DMS79 (cell line): ENCODE measurements around the gene HCLS1.
"Not testable (repeated sequence)": the region's sequence is repeated elsewhere in the genome, so short reads cannot be mapped to it uniquely, and the experiment has no call there.

Source experiments
- DNase-seq: peaks from one replicate; lab custom pipeline; 2025; lab: John Stamatoyannopoulos, UW

The HCLS1 gene, protein sequence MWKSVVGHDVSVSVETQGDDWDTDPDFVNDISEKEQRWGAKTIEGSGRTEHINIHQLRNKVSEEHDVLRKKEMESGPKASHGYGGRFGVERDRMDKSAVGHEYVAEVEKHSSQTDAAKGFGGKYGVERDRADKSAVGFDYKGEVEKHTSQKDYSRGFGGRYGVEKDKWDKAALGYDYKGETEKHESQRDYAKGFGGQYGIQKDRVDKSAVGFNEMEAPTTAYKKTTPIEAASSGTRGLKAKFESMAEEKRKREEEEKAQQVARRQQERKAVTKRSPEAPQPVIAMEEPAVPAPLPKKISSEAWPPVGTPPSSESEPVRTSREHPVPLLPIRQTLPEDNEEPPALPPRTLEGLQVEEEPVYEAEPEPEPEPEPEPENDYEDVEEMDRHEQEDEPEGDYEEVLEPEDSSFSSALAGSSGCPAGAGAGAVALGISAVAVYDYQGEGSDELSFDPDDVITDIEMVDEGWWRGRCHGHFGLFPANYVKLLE

DNA sequence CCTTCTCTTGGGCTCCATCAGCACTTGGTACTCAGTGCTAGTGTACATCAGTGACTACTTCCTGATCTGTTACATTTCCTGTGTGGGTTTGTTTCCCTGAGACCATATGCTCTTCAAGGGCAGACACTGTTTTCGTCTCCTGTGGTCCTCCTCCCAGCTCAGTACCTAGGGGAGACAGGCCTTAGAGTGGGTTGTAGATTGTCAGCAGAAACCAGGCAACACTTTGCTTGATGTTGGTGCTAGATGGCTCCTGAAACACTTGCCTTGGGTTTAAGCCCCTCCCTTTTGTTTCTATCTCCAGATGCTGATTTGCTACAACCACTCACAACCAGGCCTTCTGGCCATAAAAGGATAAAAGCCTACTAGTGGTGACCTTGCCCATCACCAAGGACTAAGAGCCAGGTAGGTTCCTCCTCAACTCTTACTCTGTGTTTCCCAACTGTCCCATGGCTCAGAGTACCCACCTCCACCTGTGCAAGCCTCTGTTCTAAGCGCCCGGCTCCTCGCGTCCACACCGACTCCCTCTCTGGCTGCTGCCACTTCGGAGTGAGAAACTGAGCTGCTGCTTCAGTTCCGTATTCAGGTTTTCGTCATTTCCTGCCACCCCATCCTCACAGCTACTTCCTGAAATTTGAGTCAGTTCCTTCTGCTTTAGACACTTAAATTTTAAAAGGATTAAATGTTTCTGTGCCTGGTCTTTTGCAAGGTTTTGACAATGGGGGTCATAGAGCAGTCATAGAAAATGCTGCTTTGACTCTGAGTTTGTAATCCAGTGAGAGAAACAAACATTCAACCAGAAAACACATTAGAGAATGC lies at the start of gene HCLS1:
TSS of gene HCLS1 (minus strand) at position 548 of the 816 bp plus-strand sequence. CDS start 2,556 bp downstream, outside the sequence.
- no peak for DNase-seq

DNA sequence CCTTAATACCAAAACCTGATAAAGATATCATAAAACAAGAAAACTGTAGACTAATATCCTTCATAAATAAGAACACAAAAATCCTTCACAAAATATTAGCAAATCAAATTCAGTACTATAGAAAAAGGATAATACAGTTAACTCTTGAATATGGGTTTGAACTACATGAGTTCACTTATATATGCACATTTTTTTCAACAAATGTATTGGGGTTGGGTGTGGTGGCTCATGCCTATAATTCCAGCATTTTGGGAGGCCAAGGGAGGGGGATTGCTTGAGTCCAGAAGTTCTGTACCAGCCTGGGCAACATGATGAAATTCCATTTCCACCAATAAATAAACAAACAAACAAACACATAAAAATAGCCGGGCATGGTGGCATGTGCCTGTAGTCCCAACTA lies 49.6 kb upstream of the HCLS1 start:
- DNase-seq = no peak

DNA sequence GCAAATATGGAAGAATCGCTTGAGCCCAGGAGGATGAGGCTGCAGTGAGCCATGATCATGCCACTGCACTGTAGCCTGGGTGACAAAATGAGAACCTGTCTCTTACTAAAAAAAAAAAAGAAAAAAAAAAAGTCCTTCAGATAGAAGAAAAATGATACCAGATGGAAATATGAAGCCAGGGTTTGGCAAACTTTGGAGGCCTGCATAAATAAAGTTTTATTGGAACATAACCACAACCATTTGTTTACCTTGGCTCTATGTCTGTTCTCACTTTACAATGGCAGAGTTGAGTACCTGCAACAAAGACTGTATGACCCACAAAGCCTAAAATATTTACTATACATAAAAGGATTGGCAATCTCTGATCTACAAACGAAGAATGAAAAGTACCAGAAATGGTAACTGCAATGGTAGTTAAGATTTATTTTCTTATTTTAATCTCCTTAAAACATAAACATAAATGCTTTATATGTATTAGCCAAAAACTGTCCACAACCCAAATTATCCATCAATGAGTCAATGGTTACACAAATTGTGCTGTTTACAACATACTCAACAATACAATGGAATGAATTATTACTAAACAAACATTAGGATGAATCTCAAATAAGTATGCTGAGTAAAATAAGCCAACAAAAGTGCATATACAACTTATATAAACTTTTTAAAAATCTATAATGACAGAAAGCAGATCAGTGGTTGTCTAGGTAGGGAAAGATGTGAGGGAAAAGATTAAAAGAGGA lies 47.0 kb upstream of the HCLS1 start:
- no peak for DNase-seq

GRCh38 chr3:121705541-121705940 lies 44.8 kb upstream of the HCLS1 start:
- DNase-seq = no peak

DNA sequence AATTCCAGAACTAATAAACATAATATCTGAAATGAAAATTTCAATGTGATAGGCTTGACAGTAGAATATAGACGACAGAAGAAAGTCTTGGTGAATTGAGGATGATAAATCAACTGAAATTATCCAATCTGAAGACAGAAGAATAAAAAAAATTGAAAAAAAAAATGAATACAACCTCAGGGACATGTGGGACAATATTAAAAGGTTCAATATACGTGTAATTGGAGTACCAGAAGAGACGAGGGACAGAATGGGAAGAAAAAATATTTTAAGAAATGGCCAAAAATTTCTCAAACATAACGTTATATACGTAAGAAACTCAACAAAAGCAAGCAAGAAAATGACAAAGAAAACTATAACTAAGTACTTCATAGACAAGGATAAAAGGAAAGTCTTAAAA lies 43.3 kb upstream of the HCLS1 start:
- DNase-seq = no peak

- DNase-seq = no peak
Measured at GRCh38 chr3:121698901-121699300, 38.2 kb upstream of the HCLS1 start.

- no peak for DNase-seq
Measured at GRCh38 chr3:121698476-121698875, 37.8 kb upstream of the HCLS1 start.

DNA sequence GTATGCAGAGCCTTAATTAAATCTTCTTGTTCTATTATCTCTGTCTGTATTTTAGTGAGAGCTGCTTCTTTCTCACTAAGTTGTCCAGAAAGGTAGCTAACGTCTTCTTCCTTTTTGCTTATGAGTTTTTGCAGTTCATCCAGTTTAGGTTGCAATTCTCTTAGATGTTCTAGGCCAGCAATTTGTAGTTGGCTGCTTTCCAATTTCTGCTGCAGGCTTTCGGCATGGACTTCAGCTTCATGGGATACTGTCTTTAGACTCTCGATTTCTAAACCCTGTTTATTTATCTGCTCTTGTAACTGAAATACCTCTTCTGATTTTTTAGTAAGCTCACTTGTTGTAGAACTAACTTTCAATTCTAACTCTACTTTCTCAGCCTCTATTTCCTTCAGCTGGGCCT lies 35.5 kb upstream of the HCLS1 start:
- no peak for DNase-seq

DNA sequence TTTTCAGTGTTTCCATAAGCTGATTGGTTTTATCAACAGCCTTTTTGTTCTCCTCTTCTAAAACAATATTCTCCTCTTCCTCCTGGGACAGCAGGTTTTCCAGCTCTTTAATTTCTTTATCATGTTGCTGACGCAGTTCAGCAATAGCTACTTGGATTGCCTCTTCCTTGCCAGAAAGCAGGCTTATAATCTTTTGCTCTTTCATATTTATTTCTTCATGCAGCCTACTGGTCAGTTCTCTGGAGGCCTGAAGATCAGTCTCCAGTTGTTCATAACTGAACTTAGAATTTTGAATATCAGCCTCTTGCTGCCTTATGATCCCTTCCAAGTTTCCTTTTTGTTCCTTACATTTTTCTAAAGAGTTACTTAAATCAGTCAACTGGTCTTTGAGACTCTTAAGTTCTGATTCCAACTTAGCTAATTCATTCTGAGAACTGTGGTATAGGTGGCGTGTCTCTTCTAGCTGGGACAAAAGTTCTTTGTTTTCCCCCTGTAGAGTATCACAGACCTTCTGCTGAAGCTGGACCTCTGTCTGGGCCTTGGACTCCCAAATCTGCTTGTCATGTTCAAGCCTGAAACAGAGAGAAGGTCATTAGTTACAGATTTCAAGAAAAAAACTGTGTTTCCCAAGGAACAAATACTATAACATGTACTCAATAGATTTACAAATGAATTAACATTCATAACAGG lies 31.5 kb upstream of the HCLS1 start:
- DNase-seq = no peak

DNA sequence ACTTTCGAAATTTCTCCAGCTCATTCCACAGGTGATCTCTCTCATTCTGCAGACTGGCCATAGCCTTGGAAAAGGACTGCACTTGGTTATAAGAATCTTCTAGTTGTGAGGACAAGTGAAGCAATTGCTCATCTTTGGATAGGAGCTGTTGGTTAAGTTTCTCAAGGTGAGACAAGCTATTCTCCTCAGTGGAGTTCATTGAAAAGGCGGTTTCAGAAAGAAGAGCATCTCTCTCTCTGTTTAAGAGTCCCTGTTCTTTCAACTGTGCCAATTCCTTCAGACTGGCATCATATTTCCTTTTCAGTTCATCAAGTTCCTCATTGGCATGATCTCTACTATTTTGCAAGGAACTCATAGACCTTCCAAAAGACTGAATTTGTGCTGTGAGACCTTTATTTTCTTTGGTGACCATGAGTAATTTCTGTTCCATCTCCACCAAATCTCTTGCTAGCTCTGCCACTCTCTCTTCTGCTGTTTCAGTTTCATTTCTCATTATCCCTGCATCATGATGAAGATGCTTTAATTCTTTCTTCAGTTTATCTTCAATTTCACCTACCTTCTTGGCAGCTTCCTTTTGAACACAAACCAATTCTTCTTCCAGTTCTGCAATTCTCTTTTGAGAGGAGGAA lies 30.2 kb upstream of the HCLS1 start:
- no peak for DNase-seq

DNA sequence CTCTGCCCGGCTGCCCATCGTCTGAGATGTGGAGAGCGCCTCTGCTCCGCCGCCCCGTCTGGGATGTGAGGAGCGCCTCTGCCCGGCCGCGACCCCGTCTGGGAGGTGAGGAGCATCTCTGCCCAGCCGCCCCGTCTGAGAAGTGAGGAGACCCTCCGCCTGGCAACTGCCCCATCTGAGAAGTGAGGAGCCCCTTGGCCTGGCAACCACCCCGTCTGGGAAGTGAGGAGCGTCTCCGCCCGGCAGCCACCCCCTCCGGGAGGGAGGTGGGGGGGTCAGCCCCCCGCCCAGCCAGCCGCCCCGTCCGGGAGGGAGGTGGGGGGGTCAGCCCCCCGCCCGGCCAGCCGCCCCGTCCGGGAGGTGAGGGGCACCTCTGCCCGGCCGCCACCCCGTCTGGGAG lies 28.0 kb upstream of the HCLS1 start:
- not testable (repeated sequence) for DNase-seq

DNA sequence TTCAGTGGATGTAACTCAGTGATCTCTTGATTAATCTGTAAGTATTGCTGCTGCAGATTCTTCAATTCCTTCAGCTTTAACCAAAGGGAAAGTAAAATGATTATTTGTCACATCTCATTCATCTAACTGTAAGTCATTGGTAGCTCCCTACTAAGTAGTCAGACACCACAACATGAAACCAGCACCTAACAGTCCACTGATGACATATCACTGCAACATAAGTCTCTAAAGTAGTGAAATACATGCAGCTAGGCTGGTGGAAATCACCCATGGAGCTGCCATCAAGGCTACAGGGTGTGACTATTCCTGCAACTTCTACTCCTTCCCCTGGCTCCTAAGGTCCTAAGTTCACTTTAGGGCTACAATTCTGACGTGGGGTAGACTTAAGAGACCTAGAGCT lies 21.1 kb upstream of the HCLS1 start:
- no peak for DNase-seq

GRCh38 chr3:121677141-121677540 lies 16.4 kb upstream of the HCLS1 start:
- no peak for DNase-seq

DNA sequence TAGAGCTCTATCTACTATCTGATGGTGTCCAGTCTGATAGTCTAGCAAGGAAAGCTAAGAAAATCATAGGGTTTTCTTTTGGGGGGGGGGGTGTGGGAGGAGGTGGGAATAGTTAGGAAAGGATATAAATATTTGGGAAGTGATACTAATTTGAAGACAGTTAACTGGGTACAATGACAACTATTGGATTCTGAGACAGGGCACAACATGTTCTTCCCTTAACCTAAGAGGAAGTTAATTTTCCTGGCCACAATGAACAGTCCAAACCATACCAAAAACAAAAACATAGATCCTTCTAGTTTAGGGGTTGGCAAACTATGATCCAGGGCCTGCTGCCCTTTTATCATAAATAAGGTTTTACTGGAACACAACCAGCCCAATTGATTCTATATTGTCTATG lies 10.0 kb upstream of the HCLS1 start:
- DNase-seq = no peak

DNA sequence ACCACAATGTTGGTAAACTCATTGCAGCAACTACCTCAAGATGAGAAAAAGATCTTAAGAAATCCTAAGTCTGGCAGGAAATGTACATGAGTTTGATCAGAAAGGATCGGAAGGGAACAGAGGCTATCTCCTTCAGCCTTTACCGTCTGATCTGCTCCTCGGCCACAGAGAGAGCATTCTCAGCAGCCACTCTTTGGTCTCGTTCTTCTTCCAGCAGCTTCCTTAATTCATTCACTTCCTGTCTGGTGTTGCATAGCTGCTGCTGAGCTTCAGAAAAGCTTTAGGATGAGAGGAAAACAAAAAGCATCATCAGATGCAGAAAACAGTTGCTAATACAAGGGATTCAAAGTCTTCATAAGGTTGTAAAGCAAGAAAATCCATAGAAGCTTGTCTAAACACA lies 6.6 kb upstream of the HCLS1 start:
- DNase-seq = no peak

DNA sequence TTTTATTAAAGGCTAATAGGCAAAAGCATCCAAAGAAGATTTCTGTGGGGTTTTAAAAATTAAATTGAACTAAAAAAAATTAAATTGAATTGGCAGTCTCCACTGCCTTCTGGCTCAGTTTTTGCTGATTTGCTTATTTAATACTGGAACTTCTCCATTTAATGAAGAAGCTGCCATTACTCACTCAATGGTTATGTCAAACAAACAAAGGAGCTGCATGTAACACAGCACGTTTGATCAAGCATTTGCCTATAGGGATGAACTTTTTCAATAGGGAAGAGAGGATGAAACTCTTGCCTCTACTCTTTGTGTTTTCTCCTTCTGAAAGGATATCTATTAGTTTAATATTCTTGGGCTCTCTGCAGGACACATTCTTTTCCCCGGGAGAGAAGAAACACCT lies 4.8 kb upstream of the HCLS1 start:
- DNase-seq = no peak

- no peak for DNase-seq
Measured at GRCh38 chr3:121663171-121663847, 2.6 kb upstream of the HCLS1 start.

DNA sequence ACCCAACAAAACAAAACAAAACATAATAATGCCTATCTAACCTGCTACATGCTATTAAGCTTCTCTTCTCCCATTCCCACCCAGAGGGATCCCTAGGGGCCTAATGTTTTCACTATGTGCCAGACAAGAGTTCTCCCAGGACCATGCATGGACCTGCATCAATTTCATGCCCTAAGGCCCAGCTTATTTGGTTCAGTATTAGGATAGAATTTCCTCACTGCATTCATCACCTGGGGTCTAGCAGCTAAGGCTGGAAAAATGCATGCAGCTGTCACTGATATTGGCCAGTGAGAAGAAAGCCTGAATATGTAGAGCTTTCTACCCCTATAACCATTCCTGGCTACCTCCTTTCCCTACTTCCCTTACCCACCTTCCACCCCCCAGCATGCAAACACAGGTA lies 2.0 kb upstream of the HCLS1 start:
- no peak for DNase-seq

GRCh38 chr3:121661376-121661775 lies 673 bp upstream of the HCLS1 start:
- DNase-seq = no peak

DNA sequence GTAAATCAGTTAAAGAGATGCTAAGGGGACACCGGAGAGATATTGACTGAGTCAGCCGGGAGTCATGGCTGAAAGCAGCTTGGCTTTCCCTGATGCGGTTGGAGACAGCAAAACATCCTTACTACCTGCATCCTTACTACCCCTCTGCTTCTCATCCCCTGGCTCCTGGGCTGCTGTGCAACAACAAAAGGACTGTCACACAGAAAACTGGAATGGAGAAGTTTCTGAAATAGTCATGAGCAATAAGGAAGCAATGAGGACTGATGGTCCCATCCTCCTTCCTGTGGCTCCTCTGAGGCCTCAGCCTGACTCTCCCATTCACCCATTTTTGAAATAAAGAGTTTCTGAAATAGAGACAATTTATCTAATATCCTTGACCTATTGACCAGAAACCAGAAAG lies 1.1 kb downstream of the HCLS1 start:
- no peak for DNase-seq
